ENCODE measurements around the gene PRR23C. TPM values are rescaled to one million over a fixed set of nuclear protein-coding genes. Genes with fewer than 3 reads are reported as not detected.
"Not testable (repeated sequence)": the region's sequence is repeated elsewhere in the genome, so short reads cannot be mapped to it uniquely, and the experiment has no call there.

PRR23C gene
- total RNA-seq, 4 donors from 2014 or later = not detected

GRCh38 chr3:139032326-139033002 is 12.2 kb downstream of the PRR23C start:
- Histone ChIP-seq H3K9me3 (peaks cover 14% of the 10 kb centered on the region), H3K27ac (no peak overlapping the region), H3K27me3 (no peaks in the 10 kb centered on the region), H3K4me1 (no peaks in the 10 kb centered on the region), H3K4me3 (no peak overlapping the region), H3K36me3 (no peaks in the 10 kb centered on the region)
- WGBS = 75% methylated on average over 2 of the region's 2 CpGs
- no peak for DNase-seq (ENCODE audit: low spot score in 2 of 2)
- TF ChIP-seq EP300 (IDR thresholded peaks at IDR 0.05) (no peak), POLR2AphosphoS5 (IDR thresholded peaks at IDR 0.05) (no peak), POLR2A (IDR thresholded peaks at IDR 0.05) (no peak), CTCF (IDR thresholded peaks at IDR 0.05) (no peak)

- H3K4me1 ChIP-seq; DNase-seq (ENCODE audit: low spot score in 2 of 2); H3K4me3 ChIP-seq; H3K36me3 ChIP-seq; H3K27ac ChIP-seq; H3K27me3 ChIP-seq: not testable (repeated sequence)
- peaks cover 14% of the 10 kb centered on the region for H3K9me3 ChIP-seq
These were observed 14.1 kb downstream of the PRR23C start for GRCh38 chr3:139030576-139030975.

- Histone ChIP-seq H3K9me3 (no peaks in the 10 kb centered on the region), H3K27ac (no peak overlapping the region), H3K27me3 (no peaks in the 10 kb centered on the region), H3K36me3 (no peaks in the 10 kb centered on the region), H3K4me3 (no peak overlapping the region), H3K4me1 (no peaks in the 10 kb centered on the region)
- DNase-seq (ENCODE audit: low spot score in 2 of 2) = no peak
- WGBS = 92% methylated on average over 2 of the region's 2 CpGs
- TF ChIP-seq CTCF (IDR thresholded peaks at IDR 0.05) (no peak), EP300 (IDR thresholded peaks at IDR 0.05) (no peak), POLR2AphosphoS5 (IDR thresholded peaks at IDR 0.05) (no peak), POLR2A (IDR thresholded peaks at IDR 0.05) (no peak)
These were observed 19.7 kb downstream of the PRR23C start for GRCh38 chr3:139024968-139025367.

GRCh38 chr3:139020868-139021234 is 23.8 kb downstream of the PRR23C start, which contains the start of gene PRR23B:
Gene PRR23B, minus strand, starts transcription at chr3:139020926. Its CDS starts 265 bp downstream, at chr3:139020661.
- WGBS = 58% methylated on average over 19 of the region's 19 CpGs
- Histone ChIP-seq H3K4me3 (no peak within 1 kb of the TSS), H3K9me3 (no peaks in the 10 kb centered on the region), H3K4me1 (no peaks in the 10 kb centered on the region), H3K36me3 (no peaks in the 10 kb centered on the region), H3K27ac (no peak within 1 kb of the TSS), H3K27me3 (no peaks in the 10 kb centered on the region)
- TF ChIP-seq EP300 (IDR thresholded peaks at IDR 0.05) = no peak
- TF ChIP-seq POLR2A (IDR thresholded peaks at IDR 0.05) = no peak
- TF ChIP-seq POLR2AphosphoS5 (IDR thresholded peaks at IDR 0.05) = no peak
- no peak for TF ChIP-seq CTCF (IDR thresholded peaks at IDR 0.05)
- no peak for DNase-seq (ENCODE audit: low spot score in 2 of 2)

- H3K4me1 ChIP-seq = no peaks in the 10 kb centered on the region
- H3K27me3 ChIP-seq = no peaks in the 10 kb centered on the region
- TF ChIP-seq CTCF (IDR thresholded peaks at IDR 0.05) (no peak), POLR2AphosphoS5 (IDR thresholded peaks at IDR 0.05) (no peak), EP300 (IDR thresholded peaks at IDR 0.05) (no peak), POLR2A (IDR thresholded peaks at IDR 0.05) (no peak)
- H3K27ac ChIP-seq = no peak overlapping the region
- H3K4me3 ChIP-seq = no peak overlapping the region
- 66% methylated on average over 77 of the region's 81 CpGs for WGBS
- DNase-seq (ENCODE audit: low spot score in 2 of 2) = no peak
- H3K9me3 ChIP-seq = no peaks in the 10 kb centered on the region
- H3K36me3 ChIP-seq = no peaks in the 10 kb centered on the region
These were observed 24.4 kb downstream of the PRR23C start for GRCh38 chr3:139020036-139020867.
